GM12878 (cell line): ENCODE data around the gene CLNK.

Experiments
- CBFB ChIP-seq: IDR thresholded peaks from 2 replicates; pipeline ENCODE4 v1.6.1; 2016; ENCODE audit warnings: antibody characterized with exemption, low read depth
- TF ChIP-seq, protein P1 (sequence below): IDR thresholded peaks from 2 replicates; pipeline ENCODE4 v1.6.1; 2012; ENCODE audit warnings: low read depth, low read length, improper control_type of control experiment

DNA sequence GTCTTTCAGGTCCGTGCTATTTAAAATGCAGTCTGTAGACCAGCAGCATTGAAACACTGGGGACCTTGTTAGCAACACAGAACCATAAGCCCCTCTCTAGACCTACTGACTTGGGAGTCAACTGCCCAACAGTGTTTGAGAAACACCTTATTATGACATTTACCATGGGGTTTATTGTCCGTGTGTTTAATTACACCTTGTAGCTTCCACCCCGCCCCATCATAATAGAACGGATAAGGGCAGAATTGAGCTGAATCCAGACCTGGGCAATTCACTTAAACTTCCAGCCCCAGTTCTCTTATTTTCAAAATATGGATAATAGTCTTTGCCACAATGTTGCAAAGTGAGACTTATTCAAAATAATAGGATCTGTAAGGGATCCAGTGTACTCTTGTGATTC is 30.6 kb upstream of the CLNK start:
- TF ChIP-seq, protein P1, sequence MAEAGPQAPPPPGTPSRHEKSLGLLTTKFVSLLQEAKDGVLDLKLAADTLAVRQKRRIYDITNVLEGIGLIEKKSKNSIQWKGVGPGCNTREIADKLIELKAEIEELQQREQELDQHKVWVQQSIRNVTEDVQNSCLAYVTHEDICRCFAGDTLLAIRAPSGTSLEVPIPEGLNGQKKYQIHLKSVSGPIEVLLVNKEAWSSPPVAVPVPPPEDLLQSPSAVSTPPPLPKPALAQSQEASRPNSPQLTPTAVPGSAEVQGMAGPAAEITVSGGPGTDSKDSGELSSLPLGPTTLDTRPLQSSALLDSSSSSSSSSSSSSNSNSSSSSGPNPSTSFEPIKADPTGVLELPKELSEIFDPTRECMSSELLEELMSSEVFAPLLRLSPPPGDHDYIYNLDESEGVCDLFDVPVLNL, result no peak
- no peak for TF ChIP-seq CBFB
